ENCODE measurements around the gene GPC6.

DNA sequence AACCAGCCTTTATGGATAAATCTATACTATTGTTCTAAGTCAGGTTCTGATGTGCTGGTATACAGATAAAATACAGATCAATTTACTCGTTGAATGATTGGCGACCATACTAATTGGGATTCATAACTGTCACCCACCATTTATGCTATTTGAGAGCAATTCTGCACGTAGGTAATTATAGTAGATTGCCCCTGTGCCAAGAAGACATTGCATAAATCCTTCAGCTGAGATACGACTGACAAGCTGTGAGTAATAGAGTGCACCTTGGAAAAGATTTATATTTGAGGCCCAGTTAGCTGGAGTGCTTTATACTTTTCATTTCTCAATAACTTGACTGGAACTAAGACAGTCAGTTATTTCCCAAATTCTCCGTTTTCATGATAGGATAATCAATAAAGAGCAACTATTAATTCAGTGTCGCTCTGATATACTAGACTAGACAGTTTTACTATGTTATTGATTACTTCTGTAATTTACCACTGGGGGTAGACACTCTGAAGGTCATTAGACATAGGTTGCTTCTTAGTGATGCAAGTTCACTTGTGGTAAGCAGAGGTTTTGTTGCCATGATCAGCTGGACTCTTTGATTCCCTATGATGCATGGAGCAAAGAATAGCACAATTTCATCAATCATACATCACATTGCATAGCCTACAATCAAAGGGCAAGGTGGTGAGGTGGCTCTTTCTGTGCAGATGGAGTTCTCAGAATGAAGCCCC is 536.3 kb downstream of the GPC6 start:
- TF ChIP-seq SP1 (IDR thresholded peaks at IDR 0.05), result no peak
- no peak for TF ChIP-seq BHLHE40 (IDR thresholded peaks at IDR 0.05; ENCODE audit: borderline replicate concordance)
- no peak for TF ChIP-seq NFRKB (IDR thresholded peaks at IDR 0.05)
- no peak for TF ChIP-seq ELF4 (IDR thresholded peaks at IDR 0.05)
